ENCODE data around the gene PTF1A. TPM values are rescaled to one million over a fixed set of nuclear protein-coding genes. Genes with fewer than 3 reads are reported as not detected.
A peak's percentile ranks its signal among the peaks of the same experiment; 100 is the strongest.

Gene PTF1A
- polyA plus RNA-seq, 1 donor (not counting 4 experiments of a cell fraction or from before 2014, with no cell fraction given), result not detected

- no peaks in the 10 kb centered on the region for H4K20me1 ChIP-seq (ENCODE audit: control insufficient read depth, extremely low read depth, insufficient read depth, low read length)
- H3K9ac ChIP-seq (ENCODE audit: control insufficient read depth, extremely low read depth, insufficient read depth, low read length), result no peak overlapping the region
- H3K9me1 ChIP-seq (ENCODE audit: control insufficient read depth, extremely low read depth, insufficient read depth, low read length), result no peaks in the 10 kb centered on the region
- H3K4me3 ChIP-seq (ENCODE audit: control insufficient read depth in 2 of 3, extremely low read depth in 1 of 3, insufficient read depth in 2 of 3, low read depth in 1 of 3, low read length in 3 of 3), result no peak overlapping the region
- no peak for DNase-seq (ENCODE audit: low read depth, low spot score)
- no peaks in the 10 kb centered on the region for H3K79me2 ChIP-seq (ENCODE audit: control insufficient read depth, insufficient read depth, low read length)
- no peaks in the 10 kb centered on the region for H3K9me3 ChIP-seq (ENCODE audit: control insufficient read depth, low read depth, low read length)
- dilution Hi-C loops (cut with MboI; ENCODE audit: extremely low pct_ligation_motif_present, low sequenced_read_pairs), result no loop called here
- H3K27ac ChIP-seq (ENCODE audit: control insufficient read depth, insufficient read depth, low read length), result no peak overlapping the region
- H3K36me3 ChIP-seq (ENCODE audit: control insufficient read depth in 2 of 2, extremely low read depth in 1 of 2, insufficient read depth in 2 of 2, low read length in 2 of 2), result no peaks in the 10 kb centered on the region
- no peak for TF ChIP-seq EZH2 (IDR thresholded peaks at IDR 0.05; ENCODE audit: low read length)
- TF ChIP-seq CTCF (optimal IDR thresholded peaks at IDR 0.05 in 1 of 3, IDR thresholded peaks at IDR 0.05 in 1 of 3, conservative IDR thresholded peaks at IDR 0.05 in 1 of 3; ENCODE audit: extremely low read depth in 1 of 3, insufficient read depth in 2 of 3, low read length in 3 of 3), result no peak
- no peak overlapping the region for H3K4me2 ChIP-seq (ENCODE audit: control insufficient read depth, extremely low read depth, insufficient read depth, low read depth, low read length)
- no peaks in the 10 kb centered on the region for H3K4me1 ChIP-seq (ENCODE audit: control insufficient read depth, extremely low read depth, insufficient read depth, low read length)
- no peak for FAIRE-seq
- peaks cover 98% of the 10 kb centered on the region for H3K27me3 ChIP-seq (ENCODE audit: control insufficient read depth, extremely low read depth, insufficient read depth, low read length)
- no peak overlapping the region for H2AFZ ChIP-seq (ENCODE audit: control insufficient read depth, low read length)
Observed at GRCh38 chr10:23195846-23196600, 3.9 kb downstream of the PTF1A start.

GRCh38 chr10:23196915-23197314, 4.8 kb downstream of the PTF1A start:
- dilution Hi-C loops (cut with MboI; ENCODE audit: extremely low pct_ligation_motif_present, low sequenced_read_pairs), result no loop called here
- Histone ChIP-seq H3K4me1 (ENCODE audit: control insufficient read depth, extremely low read depth, insufficient read depth, low read length) (no peaks in the 10 kb centered on the region), H3K27me3 (ENCODE audit: control insufficient read depth, extremely low read depth, insufficient read depth, low read length) (peaks cover 96% of the 10 kb centered on the region), H3K4me3 (ENCODE audit: control insufficient read depth in 2 of 3, extremely low read depth in 1 of 3, insufficient read depth in 2 of 3, low read depth in 1 of 3, low read length in 3 of 3) (no peak overlapping the region), H3K4me2 (ENCODE audit: control insufficient read depth, extremely low read depth, insufficient read depth, low read depth, low read length) (no peak overlapping the region), H3K36me3 (ENCODE audit: control insufficient read depth in 2 of 2, extremely low read depth in 1 of 2, insufficient read depth in 2 of 2, low read length in 2 of 2) (no peaks in the 10 kb centered on the region), H3K9me3 (ENCODE audit: control insufficient read depth, low read depth, low read length) (no peaks in the 10 kb centered on the region), H2AFZ (ENCODE audit: control insufficient read depth, low read length) (no peak overlapping the region), H3K9me1 (ENCODE audit: control insufficient read depth, extremely low read depth, insufficient read depth, low read length) (no peaks in the 10 kb centered on the region), H3K79me2 (ENCODE audit: control insufficient read depth, insufficient read depth, low read length) (no peaks in the 10 kb centered on the region), H3K9ac (ENCODE audit: control insufficient read depth, extremely low read depth, insufficient read depth, low read length) (no peak overlapping the region), H3K27ac (ENCODE audit: control insufficient read depth, insufficient read depth, low read length) (no peak overlapping the region), H4K20me1 (ENCODE audit: control insufficient read depth, extremely low read depth, insufficient read depth, low read length) (no peaks in the 10 kb centered on the region)
- FAIRE-seq (no peak), DNase-seq (ENCODE audit: low read depth, low spot score) (no peak)
- TF ChIP-seq CTCF (optimal IDR thresholded peaks at IDR 0.05 in 1 of 3, IDR thresholded peaks at IDR 0.05 in 1 of 3, conservative IDR thresholded peaks at IDR 0.05 in 1 of 3; ENCODE audit: extremely low read depth in 1 of 3, insufficient read depth in 2 of 3, low read length in 3 of 3) (no peak), EZH2 (IDR thresholded peaks at IDR 0.05; ENCODE audit: low read length) (peak; percentile 31)

Measured in keratinocyte (primary cell).